Coronary artery (tissue), 2 donors: ENCODE results near the gene SMARCC2.
"Not testable (repeated sequence)": the region's sequence is repeated elsewhere in the genome, so short reads cannot be mapped to it uniquely, and the experiment has no call there.

Experiments
- DNase-seq: peaks from one replicate; pipeline ENCODE4 v3.0.0-alpha.2; 2017; ENCODE audit warnings: low spot score
- H3K27ac ChIP-seq, 2 donors: fragments of 200-600 bp; sonication (generic); one replicate each; pipeline ENCODE4 v1.5.1; 2016 to 2019
- H3K4me3 ChIP-seq: fragments of 200-600 bp; sonication (generic); 2 replicates; pipeline ENCODE4 v1.5.1; 2016; ENCODE audit warnings: mild to moderate bottlenecking, moderate library complexity
- TF ChIP-seq, protein P1 (sequence below): fragments of 200-600 bp; sonication (generic); IDR thresholded peaks from one replicate; pipeline ENCODE4 v1.5.1; 2019; ENCODE audit warnings: antibody characterized with exemption

The SMARCC2 gene

DNA sequence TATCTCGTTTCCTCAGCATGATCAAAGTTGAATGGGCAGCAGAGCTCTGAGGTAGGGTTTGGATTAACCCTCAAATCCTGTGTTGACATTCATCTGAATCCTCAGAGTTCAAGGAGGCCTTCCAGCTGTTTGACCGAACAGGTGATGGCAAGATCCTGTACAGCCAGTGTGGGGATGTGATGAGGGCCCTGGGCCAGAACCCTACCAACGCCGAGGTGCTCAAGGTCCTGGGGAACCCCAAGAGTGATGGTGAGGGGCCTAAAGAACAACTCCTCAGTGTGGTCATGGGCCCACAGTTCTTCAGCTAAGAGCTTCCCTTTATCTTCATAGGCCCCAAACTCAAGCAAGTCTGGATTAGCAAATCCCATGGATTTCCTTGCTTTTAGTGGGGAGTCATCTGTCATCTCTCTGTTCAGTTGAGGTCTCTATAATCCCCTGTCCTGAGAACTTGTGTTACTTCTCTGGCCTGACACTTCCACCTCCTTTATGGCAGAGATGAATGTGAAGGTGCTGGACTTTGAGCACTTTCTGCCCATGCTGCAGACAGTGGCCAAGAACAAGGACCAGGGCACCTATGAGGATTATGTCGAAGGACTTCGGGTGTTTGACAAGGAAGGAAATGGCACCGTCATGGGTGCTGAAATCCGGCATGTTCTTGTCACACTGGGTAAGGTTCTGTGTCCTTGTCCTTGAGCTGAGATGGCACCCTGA, 29.6 kb downstream of the SMARCC2 start:
- no peak for DNase-seq
- Histone ChIP-seq H3K4me3 (peak overlapping the region; percentile 96), H3K27ac (peak overlapping the region; percentile 98 to 100)
- TF ChIP-seq, protein P1, sequence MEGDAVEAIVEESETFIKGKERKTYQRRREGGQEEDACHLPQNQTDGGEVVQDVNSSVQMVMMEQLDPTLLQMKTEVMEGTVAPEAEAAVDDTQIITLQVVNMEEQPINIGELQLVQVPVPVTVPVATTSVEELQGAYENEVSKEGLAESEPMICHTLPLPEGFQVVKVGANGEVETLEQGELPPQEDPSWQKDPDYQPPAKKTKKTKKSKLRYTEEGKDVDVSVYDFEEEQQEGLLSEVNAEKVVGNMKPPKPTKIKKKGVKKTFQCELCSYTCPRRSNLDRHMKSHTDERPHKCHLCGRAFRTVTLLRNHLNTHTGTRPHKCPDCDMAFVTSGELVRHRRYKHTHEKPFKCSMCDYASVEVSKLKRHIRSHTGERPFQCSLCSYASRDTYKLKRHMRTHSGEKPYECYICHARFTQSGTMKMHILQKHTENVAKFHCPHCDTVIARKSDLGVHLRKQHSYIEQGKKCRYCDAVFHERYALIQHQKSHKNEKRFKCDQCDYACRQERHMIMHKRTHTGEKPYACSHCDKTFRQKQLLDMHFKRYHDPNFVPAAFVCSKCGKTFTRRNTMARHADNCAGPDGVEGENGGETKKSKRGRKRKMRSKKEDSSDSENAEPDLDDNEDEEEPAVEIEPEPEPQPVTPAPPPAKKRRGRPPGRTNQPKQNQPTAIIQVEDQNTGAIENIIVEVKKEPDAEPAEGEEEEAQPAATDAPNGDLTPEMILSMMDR = no peak

DNA sequence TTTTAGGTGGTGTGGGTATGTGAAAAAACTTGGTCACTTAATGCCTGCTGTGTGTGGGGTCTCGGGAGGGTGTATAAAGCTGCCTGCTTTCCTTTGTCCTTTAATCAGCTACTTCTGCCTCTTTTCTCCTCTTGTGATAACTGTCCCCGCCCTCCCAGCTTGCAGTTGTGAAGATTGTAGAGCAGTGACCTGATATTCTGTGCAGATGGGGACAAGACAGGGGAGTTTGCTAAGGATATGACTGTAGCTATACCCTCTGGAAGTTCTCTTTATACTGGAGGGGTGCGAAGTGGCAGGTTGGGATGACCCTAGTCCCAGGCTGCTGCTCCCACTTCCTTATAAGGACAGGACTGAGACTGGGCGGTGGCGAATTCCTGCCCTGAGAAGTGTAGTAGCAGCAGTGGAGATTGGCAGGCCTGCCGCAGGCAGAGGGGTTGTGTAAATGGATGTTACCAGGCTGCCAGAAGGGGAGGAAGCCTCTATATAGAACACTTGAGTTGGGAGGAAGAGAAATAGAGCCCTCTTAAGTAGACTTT, 30.3 kb downstream of the SMARCC2 start:
- Histone ChIP-seq H3K4me3 (peak overlapping the region; percentile 96), H3K27ac (peak overlapping the region; percentile 98 to 100)
- peak; percentile 92 for DNase-seq
- TF ChIP-seq, protein P1 = no peak

DNA sequence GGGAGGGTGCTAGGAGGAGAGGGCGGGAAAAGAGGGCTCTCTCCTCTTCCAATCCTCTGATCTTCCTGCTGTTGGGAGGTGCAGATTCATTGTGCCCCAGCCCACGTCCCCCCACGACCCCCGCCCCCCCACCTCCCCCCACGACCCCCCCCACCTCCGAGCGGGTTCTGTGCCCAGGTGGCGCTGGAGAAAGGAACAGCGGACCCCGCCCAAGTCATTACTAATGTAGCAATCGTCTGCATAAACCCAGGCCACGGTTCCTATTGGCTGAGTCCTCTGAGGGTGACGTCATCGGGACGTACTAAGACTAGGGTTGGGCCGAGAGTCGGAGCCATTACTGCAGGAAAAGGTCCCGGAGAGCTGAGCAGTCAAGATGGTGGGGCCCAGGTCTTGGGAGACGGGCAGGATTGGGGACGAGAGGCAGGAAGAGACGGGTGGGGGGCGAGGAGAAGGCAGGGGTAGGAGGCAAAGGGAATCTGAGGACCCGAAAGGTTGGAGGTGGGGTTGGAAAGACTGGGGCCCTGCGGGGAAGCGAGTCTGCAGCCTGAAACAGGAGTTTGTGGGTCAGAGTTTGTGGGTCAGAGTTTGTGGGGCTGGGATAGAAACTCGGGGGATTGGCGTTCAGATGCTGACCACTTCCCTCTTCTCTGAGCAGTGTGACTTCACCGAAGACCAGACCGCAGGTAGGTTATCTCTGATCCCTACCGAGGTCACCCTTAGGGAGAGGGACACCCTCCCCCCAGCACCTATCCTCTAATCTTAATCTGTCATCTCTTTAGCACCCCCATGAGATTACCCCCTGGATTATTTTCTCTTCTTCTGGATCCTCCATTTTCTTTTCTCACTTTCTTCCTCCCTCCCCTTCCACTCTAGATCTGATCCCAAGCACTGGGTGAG, 31.0 kb downstream of the SMARCC2 start, which contains the start of gene MYL6:
MYL6 (plus strand) TSS at position 331 of the 897 bp plus-strand sequence; CDS start at position 374, 43 bp downstream.
- H3K27ac ChIP-seq = peak within 1 kb of the TSS; percentile 98 to 100
- peak within 1 kb of the TSS; percentile 96 for H3K4me3 ChIP-seq
- peak; percentile 97 for DNase-seq
- TF ChIP-seq, protein P1 = peak; percentile 5

DNA sequence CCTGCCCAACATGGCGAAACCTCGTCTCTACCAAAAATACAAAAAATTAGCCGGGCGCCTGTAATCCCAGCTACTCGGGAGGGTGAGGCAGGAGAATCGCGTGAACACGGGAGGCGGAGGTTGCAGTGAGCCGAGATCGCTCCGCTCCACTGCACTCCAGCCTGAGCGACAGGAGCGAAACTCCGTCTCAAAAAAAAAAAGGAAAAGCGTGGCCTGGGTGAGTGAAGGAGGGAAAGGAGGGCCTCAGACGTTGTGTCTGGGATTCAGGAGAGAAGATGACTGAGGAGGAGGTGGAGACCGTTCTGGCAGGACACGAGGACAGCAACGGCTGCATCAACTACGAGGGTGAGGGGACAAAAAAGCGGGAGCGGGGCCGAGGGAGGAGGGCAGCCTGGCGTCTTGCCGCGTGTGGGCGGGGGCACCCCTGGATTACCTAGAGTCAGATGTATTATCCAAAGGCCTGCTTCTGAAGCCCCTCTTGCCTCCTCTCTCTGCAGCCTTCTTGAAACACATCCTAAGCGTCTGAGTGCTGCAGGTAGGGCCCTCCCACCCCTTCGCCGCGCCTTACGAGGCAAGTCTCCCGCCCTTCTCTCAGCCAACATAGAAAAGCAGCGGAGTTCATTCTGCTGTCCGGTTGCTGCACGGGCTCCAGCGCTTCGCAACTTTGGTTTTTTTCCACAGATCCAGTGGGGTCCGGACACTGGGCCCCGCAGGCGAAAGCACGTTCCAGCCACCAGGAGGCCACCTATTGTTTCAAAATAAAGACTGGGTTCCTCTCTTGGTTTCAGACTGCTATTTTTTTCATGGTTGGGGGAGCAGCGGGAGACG, 31.9 kb downstream of the SMARCC2 start:
- peak overlapping the region; percentile 98 to 100 for H3K27ac ChIP-seq
- DNase-seq = peak; percentile 92
- peak overlapping the region; percentile 96 for H3K4me3 ChIP-seq
- TF ChIP-seq, protein P1 = peak; percentile 32

DNA sequence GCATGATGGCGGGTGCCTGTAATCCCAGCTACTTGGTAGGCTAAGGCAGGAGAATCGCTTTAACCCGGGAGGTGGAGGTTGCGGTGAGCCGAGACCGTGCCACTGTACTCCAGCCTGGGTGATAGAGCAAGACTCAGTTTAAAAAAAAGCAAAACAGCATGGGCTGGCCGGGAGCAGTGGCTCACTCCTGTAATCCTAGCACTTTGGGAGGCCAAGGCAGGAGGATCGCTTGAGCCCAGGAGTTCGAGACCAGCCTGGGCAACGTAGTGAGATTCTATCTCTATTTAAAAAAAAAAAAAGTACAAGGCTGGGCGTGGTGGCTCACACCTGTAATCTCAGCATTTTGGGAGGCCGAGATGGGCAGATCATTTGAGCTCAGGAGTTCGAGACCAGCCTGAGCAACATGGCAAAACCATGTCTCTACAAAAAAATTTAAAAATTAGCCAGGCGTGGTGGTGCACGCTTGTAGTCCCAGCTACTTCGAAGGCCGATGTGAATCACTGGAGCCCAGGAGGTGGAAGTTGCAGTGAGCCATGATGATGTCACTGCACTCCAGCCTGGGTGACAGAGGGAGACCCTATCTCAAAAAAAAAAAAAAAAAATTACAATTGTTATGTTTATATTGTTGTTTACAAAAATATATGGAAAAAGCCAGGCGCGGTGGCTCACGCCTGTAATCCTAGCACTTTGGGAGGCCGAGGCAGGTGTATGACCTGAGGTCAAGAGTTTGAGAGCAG, 32.7 kb downstream of the SMARCC2 start:
- H3K4me3 ChIP-seq = peak overlapping the region; percentile 96
- not testable (repeated sequence) for DNase-seq

DNA sequence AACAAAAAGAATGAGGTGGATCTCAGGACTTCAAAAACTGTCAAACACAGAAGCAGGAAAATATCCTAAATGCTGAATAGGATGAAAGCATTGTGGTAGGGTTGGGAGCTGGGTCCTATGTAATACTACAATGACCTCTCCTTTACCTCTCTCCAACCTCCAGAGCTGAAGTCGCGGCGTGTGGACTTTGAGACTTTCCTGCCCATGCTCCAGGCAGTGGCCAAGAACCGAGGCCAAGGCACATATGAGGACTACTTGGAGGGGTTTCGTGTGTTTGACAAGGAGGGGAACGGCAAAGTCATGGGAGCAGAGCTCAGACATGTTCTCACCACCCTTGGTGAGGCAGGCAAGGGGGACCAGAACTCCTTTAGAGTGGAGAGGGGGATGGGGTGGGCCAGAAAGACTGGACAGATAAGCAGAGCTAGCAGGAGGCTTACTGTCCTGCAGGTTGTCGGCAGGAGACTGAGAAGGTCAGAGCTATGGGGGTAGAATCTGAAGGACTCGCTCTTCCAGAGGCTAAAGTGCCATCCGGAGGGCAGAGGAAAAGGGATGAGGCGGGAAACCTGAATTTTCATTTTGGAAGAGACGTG, 33.9 kb downstream of the SMARCC2 start:
- no peak overlapping the region for H3K27ac ChIP-seq
- no peak overlapping the region for H3K4me3 ChIP-seq
- TF ChIP-seq, protein P1 = no peak
- no peak for DNase-seq

More for the DNA sequence above, 32.7 kb downstream of the SMARCC2 start:
- peak overlapping the region; percentile 98 to 100 for H3K27ac ChIP-seq
